Non-pigmented ciliary epithelial cell (primary cell): Measurements from ENCODE around the gene SLC6A15.

Source experiments
- DNase-seq: peaks from one replicate; pipeline ENCODE4 v3.0.0-alpha.2; 2010; ENCODE audit warnings: low read depth

Gene SLC6A15

GRCh38 chr12:84874825-84875139, 37.8 kb downstream of the SLC6A15 start:
- DNase-seq, result no peak

GRCh38 chr12:84874125-84874824, 38.3 kb downstream of the SLC6A15 start:
- DNase-seq, result no peak

GRCh38 chr12:84862186-84862585, 50.4 kb downstream of the SLC6A15 start:
- DNase-seq, result no peak

- DNase-seq, result no peak
Observed at GRCh38 chr12:84860718-84861117, 51.9 kb downstream of the SLC6A15 start.

- DNase-seq, result no peak
Observed at GRCh38 chr12:84858796-84859195, 53.8 kb downstream of the SLC6A15 start.

- DNase-seq, result no peak
Observed at GRCh38 chr12:84857525-84858208, 54.9 kb downstream of the SLC6A15 start.

DNA sequence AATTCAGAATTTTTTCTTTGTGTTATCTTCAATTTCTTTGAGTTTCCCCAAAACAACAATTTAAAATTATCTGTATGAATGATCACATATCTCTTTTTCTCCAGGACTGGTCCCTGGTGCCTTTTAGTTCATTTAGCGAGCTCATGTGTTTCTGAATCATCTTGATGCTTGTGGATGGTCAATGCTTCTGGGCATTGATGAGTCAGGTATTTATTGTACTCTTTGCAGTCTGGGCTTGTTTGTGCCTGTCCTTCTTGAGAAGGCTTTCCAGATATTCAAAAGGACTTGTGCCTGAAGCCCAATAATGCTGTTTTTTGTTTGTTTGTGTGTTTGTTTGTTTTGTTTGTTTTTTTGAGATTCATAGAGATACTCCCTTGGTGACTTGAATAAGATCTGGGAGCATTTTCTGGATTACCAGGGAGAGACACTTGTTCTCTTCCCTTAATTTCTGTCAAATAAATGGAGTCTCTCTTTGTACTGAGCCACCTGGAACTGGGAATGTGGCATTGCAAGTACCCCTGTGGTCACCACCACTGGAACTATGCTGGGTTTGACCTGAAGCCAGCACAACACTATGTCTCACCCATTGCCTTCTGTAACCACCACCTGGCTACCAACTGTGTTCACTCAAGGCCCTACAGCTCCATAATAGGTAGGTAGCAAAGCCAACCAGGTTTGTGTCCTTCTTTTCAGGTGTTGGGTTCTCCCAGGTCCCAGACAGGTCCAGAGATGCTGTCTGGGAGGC, 56.3 kb downstream of the SLC6A15 start:
- DNase-seq, result peak; percentile 26

DNA sequence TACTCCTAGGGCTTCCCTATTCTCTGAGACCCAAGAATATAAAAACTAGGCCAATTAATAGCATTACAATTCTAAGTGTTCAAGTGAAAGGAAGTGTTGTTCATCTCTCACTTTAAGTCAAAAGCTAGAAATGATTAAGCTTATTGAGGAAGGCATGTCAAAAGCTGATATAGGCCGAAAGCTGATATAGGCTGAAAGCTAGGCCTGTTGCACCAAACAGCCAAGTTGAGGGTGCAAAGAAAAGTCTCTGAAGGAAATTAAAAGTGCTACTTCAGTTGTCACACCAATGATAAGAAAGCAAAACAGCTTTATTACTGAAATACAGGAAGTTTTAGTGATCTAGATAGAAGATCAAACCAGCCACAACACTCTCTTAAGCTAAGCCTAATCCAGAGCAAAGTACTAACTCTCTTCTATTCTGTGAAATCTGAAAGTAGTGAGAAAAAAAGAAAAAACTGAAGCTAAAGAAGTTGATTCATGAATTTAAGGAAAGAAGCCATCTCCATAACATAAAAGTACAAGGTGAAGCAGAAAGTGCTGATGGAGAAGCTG, 68.9 kb downstream of the SLC6A15 start:
- no peak for DNase-seq

DNA sequence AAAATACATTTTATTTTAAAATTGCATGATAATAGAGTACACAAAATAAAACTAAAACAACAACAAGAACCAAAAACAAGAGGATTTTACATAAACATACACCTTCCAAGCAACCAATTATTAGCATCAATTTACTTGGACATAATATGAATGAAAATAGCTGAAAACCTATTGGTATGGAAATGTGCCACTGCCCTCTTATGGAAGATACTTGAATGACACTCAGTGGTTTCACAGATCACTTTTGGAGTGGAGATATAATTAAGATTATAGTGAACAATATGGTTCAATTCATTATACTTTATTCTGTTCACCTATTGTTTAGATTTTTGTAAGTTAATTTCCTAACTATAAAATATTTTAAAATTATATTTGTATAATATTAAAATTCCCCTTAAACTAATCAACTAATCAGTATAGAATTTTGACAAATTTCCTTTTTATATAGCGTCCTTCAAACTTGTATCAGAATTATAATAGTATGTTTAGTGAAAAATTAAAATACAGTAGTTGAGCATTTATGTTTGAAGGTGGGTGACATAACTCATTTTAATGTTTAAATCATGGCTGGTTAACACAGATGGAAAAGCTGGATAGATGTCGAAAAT, 70.1 kb downstream of the SLC6A15 start:
- DNase-seq, result peak; percentile 24

GRCh38 chr12:84841591-84841990, 71.0 kb downstream of the SLC6A15 start:
- no peak for DNase-seq

GRCh38 chr12:84840356-84840755, 72.2 kb downstream of the SLC6A15 start:
- DNase-seq, result no peak

DNA sequence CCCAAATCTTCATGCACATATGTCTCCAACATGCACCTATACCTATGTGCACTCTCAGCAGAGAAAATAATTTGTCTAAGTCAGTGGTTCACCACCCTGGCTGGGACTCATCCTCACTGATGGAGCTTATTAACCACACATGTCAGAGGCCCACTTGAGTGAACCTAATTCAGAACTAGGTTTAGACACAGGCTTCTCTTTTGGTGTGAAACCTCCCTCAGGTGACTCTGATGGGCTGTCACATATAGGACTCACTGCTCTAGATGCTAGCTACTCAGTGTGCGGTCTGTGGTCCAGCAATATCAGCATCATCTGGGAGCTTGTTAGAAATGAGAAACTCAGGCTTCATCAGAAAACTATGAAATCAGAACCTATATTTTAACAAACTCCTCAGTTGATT, 85.7 kb downstream of the SLC6A15 start:
- DNase-seq, result no peak

- no peak for DNase-seq
Observed at GRCh38 chr12:84825149-84825548, 87.5 kb downstream of the SLC6A15 start.

- DNase-seq, result peak; percentile 59
Observed at GRCh38 chr12:84822525-84822924, 90.1 kb downstream of the SLC6A15 start.

DNA sequence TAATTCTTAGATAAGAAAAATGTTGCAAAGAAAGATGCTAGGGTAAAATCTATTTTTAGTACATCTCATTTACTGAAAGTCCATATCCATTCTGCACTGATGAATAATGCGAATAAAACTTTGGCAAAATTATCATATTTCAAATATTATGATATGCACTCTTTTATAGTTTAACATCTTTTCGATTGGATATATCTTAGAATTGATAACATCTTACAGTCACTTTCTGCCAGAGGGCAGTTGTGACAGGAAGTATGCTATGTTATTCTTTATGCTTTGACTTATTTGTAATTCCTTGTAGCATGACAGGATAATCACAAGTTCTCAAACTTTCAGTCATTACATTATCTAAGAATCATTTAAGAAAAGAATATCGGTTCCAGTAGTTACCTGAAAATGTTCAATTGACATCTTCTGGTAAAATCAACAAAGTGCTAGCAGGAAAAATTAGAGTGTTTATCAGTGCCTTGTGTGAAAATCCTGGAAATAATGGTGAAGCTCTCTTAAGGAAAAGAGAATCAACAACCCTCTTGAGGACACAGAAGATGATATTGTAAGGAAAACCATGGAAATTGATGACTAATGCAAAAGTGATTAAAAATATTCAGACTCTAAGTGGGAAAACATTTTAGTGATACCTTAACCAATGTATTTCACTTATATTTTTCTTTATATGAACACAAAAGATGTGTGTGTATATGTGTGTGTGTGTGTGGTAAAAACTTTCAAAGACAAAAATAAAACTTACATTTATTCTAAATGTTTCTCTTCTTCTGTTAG, 95.5 kb downstream of the SLC6A15 start:
- DNase-seq, result no peak

DNA sequence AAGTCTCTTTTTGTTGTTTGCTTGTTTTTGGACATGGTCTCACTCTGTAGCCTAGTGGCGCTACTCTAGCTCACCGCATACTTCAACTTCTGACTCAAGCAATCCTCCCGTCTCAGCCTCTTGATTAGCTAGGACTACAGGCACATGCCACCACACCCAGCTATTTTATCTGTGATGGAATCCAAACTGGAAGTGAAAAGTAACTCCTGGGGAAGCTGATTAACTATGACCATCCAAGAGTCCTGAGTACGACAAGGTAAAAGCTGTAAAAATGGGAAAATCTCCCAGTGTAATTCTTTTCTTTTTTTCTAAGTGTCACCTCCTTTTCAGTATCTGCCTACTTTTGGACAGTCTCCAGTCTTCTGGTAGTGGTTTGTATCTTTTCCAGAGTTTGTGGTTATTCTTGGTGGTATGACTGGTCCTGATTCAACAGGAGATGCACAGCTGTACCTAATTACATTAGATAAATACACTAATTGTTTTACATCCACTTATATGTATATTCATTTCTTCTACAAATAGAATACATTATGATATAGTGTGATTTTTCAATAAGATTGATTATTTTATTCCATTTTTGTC, 97.8 kb downstream of the SLC6A15 start:
- no peak for DNase-seq

GRCh38 chr12:84813780-84814663, 98.6 kb downstream of the SLC6A15 start:
- no peak for DNase-seq

GRCh38 chr12:84811291-84811690, 101.3 kb downstream of the SLC6A15 start:
- DNase-seq, result no peak

DNA sequence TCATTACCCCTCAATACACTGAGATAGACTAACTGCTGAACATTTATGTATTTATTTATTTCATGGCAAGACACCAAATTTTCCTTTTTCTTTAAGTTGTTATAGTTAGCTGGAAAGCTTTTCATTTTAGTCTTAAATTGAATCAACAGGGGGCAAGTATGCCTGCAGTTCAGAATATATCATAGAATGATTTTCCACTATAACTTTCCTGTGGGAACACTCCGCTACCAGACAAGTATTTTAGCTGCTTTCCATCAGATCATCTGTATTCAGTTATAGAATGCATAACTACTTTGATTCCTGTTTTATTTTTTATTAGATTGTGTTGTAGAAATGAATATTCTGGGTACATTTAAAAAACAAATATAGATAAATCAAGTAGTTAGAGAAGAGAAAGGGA, 102.0 kb downstream of the SLC6A15 start:
- DNase-seq, result no peak
